ENCODE data around the gene PHC2.

PHC2 gene

GRCh38 chr1:33420870-33421775 lies 9.8 kb downstream of the PHC2 start:
- DNase-seq (ENCODE audit: low read depth): no peak

GRCh38 chr1:33418811-33419210 lies 12.1 kb downstream of the PHC2 start:
- DNase-seq (ENCODE audit: low read depth): no peak

- DNase-seq (ENCODE audit: low read depth): no peak
These were observed 16.0 kb downstream of the PHC2 start for GRCh38 chr1:33414879-33415278.

GRCh38 chr1:33410091-33410701 lies 20.7 kb downstream of the PHC2 start:
- DNase-seq (ENCODE audit: low read depth): no peak

- DNase-seq (ENCODE audit: low read depth): no peak
These were observed 22.8 kb downstream of the PHC2 start for GRCh38 chr1:33408093-33408436.

GRCh38 chr1:33407352-33408092 lies 23.4 kb downstream of the PHC2 start:
- DNase-seq (ENCODE audit: low read depth): no peak

- no peak for DNase-seq (ENCODE audit: low read depth)
These were observed 28.7 kb downstream of the PHC2 start for GRCh38 chr1:33402206-33402605.

GRCh38 chr1:33401471-33401870 lies 29.4 kb downstream of the PHC2 start:
- no peak for DNase-seq (ENCODE audit: low read depth)

GRCh38 chr1:33400153-33400911 lies 30.6 kb downstream of the PHC2 start:
- no peak for DNase-seq (ENCODE audit: low read depth)

- DNase-seq (ENCODE audit: low read depth): no peak
These were observed 31.5 kb downstream of the PHC2 start for GRCh38 chr1:33399375-33399774.

GRCh38 chr1:33397994-33398393 lies 32.9 kb downstream of the PHC2 start:
- no peak for DNase-seq (ENCODE audit: low read depth)

- no peak for DNase-seq (ENCODE audit: low read depth)
These were observed 33.8 kb downstream of the PHC2 start for GRCh38 chr1:33397125-33397506.

- no peak for DNase-seq (ENCODE audit: low read depth)
These were observed 34.4 kb downstream of the PHC2 start for GRCh38 chr1:33396188-33397124.

- no peak for DNase-seq (ENCODE audit: low read depth)
These were observed 36.1 kb downstream of the PHC2 start for GRCh38 chr1:33394770-33395169.

- DNase-seq (ENCODE audit: low read depth): no peak
These were observed 36.9 kb downstream of the PHC2 start for GRCh38 chr1:33393991-33394390.

- no peak for DNase-seq (ENCODE audit: low read depth)
These were observed 37.4 kb downstream of the PHC2 start for GRCh38 chr1:33393524-33393923.

- no peak for DNase-seq (ENCODE audit: low read depth)
These were observed 38.3 kb downstream of the PHC2 start for GRCh38 chr1:33392639-33393038.

GRCh38 chr1:33392206-33392605 lies 38.7 kb downstream of the PHC2 start:
- DNase-seq (ENCODE audit: low read depth): no peak

GRCh38 chr1:33391343-33392078 lies 39.4 kb downstream of the PHC2 start:
- DNase-seq (ENCODE audit: low read depth): no peak

GRCh38 chr1:33390542-33390941 lies 40.4 kb downstream of the PHC2 start:
- no peak for DNase-seq (ENCODE audit: low read depth)
